Ramos (cell line): ENCODE results near the gene POLR3G.

ENCODE experiments used
- in situ Hi-C: fragments of 300-500 bp; cut with MboI; formaldehyde crosslinking; loops from one replicate; pipeline ENCODE4 v1.14.3; 2022; ENCODE audit warnings: low sequenced_read_pairs; ENCODE audit not compliant: unreplicated experiment

Gene POLR3G

GRCh38 chr5:90549223-90549622 is 74.6 kb downstream of the POLR3G start:
- in situ Hi-C loops: no loop called here

- in situ Hi-C loops: no loop called here
Observed at GRCh38 chr5:90549729-90550275, 75.1 kb downstream of the POLR3G start.

DNA sequence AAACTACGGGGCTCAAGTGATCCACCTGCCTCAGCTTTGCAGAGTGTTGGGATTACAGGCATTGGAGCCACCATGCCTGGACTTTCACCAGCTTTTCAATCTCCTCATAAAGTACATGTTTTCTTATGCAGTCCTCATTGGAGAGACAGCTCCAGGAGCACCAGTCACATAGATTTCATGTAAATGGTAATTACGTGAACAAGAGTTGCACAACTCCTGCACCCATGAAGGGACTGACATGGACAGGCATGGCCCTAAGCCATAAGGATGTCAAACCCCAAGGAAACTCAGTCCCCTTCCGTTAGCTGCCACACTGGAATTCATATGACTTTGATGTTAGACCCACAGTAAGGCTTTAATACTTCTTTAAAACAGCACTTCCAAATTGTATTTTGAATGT is 76.3 kb downstream of the POLR3G start:
- in situ Hi-C loops: no loop called here

GRCh38 chr5:90551376-90551775 is 76.7 kb downstream of the POLR3G start:
- in situ Hi-C loops: no loop called here

GRCh38 chr5:90553711-90554110 is 79.0 kb downstream of the POLR3G start:
- in situ Hi-C loops: no loop called here

DNA sequence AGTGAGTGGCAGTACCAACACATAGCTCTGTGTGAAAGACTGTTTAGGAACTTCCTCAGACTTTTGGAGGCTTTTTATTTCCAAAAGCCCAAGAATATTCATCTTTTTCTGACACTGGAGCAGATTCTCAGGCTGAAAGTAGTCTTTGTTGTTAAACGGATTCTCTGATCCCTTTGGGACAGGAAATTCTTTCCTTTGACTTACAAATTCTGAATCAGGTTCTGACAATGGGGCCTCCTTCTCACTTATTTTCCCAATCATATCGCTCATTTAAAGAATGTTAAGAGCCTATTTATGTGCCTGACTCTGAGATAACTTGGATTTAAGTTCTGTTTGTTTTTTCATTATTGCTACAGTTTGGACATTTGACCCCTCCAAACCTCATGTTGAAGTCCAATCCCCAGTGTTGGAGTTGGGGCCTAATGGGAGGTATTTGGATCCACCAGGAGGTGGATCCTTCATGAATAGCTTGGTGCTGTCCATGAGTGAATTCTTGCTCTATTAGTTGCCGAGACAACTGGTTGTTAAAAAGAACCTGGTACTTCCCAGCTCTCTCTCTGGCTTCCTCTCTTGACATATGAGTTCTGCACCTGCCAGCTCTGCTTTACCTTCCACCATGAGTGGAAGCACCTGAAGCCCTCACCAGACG is 79.8 kb downstream of the POLR3G start:
- in situ Hi-C loops: no loop called here

DNA sequence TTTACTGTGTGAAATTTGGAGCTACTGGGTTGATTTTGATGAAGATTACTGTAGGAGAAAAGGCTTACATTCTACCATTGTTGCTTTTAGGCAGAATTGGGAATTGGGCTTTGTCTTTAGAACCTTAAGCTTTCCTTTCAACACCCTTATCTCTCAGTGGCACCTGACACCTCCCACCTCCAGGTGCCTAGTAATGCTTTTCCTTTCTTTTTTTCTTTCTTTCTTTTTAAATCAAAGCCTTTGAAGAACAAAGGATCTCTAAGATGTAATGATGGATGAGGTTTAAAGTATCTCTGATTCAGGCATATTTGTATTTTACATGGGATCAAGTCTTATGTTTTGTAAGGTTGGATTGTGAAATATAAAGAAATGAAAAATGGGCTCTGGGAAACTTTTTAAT is 81.0 kb downstream of the POLR3G start:
- in situ Hi-C loops: no loop called here

GRCh38 chr5:90557391-90557790 is 82.7 kb downstream of the POLR3G start:
- in situ Hi-C loops: no loop called here

DNA sequence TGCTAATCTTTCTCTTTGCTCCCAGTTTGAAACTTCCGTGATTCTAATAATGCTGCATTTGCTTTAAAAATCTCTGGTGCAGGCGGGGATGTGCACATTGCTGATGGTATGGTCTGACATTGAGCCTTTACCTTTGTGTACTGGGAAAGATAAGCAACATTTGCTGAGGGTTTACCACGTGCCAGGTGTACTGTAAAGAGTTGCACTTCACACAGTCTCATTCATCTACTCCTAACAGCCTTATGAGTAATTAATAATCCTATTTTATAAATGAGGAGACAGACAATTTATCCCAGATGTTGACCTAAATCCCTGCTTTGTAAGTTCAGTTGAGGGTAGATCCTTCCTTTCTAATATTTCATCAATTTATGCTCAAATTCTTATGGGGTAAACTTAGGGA is 83.2 kb downstream of the POLR3G start:
- in situ Hi-C loops: no loop called here

- in situ Hi-C loops: no loop called here
Observed at GRCh38 chr5:90558344-90559192, 83.9 kb downstream of the POLR3G start, which contains the start of gene ADGRV1. TSS of gene ADGRV1 (plus strand) at chr5:90558797. CDS start at chr5:90558896, 99 bp downstream.

DNA sequence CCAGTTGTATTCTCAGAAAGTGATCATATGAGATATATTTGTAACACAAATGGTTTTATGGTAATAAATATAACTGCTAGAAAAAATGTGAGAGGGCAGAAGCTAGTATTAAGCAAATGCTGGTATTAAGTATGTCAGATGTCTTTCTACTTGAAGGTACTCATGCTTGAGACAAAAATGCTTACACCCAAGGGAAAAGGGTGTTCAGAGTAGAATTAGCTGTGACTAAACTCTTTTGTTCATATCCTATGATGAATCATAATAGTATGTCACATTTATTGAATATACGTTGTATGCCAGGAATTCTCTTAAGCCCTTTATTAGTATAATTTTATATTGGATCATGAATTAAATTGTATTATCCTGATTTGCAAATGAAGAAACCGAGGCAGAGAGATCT is 86.1 kb downstream of the POLR3G start:
- in situ Hi-C loops: no loop called here

DNA sequence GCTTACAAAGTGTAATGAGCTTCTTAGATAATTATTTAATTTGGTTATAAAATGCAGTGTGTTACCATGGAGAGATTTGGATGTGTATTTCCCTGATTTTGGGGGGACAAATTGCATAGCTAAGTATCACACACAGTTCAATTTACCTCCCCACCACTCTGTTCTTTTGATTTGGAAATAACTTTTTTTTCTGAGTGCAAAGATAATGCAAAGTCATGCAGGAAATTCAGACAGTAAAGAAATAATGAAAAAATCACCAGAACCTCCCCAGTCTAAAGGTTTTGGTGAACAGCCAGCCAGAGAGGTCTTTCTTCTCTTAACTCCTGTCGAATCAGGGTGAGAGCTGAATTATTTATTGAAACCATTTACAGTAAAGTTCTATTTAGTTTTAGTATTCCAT is 87.1 kb downstream of the POLR3G start:
- in situ Hi-C loops: no loop called here

- in situ Hi-C loops: no loop called here
Observed at GRCh38 chr5:90562341-90562740, 87.7 kb downstream of the POLR3G start.

DNA sequence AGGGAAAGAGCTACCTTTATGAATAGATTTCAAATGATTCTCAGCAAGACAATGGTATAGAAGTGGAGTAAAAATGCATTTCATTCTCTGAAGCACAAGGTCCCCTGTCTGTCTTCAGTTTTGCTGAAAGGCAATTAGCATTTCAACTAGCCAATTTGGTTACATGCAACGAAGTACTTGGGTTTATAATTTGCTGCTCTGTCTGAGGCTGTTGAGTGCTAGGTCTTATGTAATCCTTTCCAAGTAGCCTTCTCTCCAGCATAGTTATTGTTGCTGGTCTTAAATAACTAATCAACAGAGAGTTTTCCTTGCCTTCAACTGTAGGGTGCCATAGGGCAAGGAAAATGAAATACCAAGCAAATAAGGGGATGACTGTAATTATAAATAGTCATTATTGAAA is 88.4 kb downstream of the POLR3G start:
- in situ Hi-C loops: no loop called here
